NCI-H510A (cell line): ENCODE measurements around the gene GATM.
"Not testable (repeated sequence)": the region's sequence is repeated elsewhere in the genome, so short reads cannot be mapped to it uniquely, and the experiment has no call there.

Source experiments
- DNase-seq: peaks from one replicate; lab custom pipeline; 2025; lab: John Stamatoyannopoulos, UW

Gene GATM

DNA sequence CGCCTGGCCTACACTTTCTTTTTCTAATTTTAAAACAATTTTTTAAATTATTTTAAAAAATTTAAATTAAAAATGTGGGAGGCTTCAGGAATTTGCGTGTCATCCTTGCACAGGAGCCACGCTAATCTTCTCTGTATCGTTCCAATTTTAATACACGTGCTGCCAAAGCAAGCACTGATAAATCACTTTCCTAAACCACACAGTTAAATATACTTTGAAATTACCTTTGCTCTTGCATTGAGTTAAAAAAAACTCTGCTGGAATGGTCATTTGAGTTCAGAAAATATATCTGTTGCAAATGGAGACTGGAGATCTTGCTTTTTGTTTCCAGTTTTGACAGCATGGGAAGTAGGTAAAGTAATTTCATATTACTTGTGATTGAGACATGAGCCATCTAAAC is 23.6 kb downstream of the GATM start:
- DNase-seq, result no peak

DNA sequence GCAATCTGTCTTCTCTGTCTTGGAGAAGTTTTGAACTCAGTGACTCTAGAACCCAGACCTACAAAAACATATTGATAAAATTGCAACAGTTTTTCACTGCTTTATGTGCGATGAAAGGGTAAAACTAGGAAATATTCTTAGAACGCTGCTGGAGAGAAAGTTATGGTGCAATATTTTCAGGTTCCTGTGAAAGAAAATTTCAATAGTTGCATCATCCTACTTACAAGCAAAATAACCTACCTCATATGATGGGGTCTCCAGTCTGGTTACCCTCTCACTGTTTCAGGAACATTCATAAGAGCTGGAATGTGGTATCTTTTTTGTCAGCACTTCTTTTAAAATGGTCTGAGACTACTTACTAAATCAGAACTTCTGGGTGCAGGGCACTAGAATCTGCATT is 27.1 kb downstream of the GATM start:
- DNase-seq, result no peak

DNA sequence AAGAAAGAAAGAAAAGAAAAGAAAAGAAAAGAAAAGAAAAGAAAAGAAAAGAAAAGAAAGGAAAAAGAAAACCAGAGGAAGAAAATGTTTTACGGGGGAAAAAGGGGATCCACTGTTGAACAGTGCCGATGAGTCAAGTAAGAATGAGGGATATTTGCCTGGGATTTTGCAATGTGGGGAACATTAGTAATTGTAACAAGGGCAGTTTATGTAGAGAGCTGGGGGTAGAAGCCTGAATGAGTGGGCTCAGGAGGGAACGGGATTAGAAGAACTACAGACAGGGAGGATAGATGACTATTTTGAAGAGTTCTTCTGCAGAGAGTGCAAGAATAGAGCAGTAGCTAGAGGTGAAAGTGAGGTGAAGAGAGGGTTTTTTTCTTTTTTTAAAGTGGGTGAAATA is 28.7 kb downstream of the GATM start:
- no peak for DNase-seq

DNA sequence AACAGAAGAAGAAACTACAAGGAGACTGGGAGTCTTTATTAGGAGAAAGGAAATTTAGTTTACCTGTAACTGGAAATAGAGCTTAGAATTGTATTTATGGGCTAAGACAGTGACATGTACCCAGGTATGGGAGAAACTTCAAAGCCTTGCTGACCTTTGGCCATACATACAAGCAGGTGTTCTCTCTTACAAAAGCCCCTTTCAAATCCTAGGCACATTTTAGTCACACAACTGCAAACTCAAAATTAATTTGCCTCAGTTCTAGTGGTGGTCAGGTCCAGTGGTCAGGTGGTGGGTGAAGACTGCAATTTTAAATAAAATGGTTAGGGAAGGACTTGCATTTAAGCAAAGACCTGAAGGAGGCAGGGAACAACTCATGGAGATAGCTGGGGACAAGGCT is 30.4 kb downstream of the GATM start:
- no peak for DNase-seq

DNA sequence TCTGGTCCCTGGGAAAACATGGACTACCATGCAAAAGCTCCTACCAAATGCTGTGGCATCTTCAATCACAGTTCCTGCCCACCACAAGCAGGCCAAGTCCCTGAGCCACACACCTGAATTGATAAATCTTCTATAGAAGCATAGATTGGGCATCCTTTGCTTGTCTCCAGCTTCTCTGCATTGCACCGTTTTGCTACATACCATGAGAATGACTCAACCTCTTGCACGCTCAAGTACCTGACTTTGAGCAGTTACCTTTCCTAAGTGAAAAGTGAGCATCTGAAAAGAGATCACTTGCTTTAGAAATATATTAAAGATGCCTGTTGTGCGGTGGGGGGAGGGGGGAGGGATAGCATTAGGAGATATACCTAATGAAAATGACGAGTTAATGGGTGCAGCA is 31.3 kb downstream of the GATM start:
- DNase-seq, result no peak

DNA sequence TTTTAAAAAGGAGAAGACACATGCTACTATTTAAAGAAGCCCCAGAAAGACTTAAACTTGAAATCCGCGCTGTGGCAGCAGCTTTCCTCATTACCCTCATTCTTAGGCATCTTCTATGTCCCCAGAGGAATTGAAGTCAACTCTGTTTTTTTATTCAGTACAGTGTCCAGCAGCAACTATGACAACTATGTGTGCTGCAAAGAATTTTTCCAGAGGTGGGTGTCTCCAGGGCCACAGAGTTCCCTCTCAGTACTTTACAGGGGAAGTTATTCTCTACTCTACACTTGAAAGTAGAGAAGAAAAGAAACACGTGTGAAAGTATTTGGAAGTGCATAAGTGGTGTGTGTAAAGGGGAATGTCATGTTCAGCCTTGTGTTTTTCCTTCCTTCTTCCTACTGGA is 32.0 kb downstream of the GATM start:
- no peak for DNase-seq

DNA sequence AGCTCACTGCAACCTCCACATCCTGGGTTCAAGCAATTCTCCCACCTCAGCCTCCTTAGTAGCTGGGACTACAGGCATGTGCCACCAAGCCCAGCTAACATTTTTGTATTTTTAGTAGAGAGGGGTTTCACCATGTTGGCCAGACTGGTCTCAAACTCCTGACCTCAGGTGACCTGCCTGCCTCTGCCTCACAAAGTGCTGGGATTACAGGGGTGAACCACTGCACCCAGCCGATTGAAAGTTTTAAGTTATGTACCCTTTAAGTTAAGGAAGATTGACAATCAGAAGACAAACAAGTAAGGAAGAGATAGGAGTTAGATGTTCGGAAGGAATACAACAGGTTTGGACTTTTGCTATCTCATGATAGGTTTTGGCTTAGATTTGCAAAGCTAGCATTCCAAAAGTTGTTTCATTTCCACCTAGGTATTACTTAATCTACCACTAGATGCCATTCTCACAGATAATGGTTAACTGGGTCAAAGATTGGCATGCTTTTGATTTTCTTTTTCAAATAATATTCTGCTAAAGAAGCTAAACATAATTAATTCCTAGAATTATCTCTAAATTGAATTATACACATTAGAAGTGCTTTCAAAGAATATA is 35.0 kb downstream of the GATM start:
- no peak for DNase-seq

DNA sequence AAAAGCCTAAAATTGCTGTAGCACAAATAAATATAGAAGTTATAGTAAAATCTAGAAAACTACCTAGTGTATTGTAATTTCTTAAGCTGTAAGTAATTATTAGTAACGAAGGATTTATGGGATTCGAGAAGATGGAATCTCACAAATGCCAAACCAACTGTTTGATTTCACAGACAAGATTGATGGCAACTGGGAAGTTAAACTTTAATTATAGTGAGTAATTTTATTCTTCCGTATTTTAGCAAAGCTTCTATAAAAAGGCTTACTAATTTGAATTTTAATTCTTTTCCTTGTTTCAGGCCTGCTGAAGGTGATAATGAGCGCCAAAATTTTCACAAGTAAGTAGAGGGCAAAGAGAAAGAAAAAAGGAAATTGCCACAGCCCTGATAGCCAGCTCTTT is 36.6 kb downstream of the GATM start:
- DNase-seq, result no peak

DNA sequence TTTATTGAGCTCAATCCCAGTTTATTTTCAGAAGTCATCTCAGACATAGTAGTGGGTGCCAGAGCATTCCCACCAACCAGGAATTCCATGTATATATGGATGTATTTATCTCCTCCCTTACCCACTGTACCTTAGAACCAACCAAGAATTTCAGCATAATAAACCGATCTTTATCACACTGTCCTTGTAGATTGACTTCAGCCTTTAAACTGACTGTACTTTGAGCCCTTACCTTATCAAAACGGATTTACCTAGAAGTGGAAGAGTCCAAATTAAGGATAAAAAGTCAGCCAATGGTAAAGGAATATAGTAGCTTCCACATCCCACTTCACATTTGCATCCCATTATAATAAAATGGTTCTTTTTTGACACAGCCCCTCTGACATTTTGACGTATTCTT is 37.9 kb downstream of the GATM start:
- DNase-seq, result no peak

DNA sequence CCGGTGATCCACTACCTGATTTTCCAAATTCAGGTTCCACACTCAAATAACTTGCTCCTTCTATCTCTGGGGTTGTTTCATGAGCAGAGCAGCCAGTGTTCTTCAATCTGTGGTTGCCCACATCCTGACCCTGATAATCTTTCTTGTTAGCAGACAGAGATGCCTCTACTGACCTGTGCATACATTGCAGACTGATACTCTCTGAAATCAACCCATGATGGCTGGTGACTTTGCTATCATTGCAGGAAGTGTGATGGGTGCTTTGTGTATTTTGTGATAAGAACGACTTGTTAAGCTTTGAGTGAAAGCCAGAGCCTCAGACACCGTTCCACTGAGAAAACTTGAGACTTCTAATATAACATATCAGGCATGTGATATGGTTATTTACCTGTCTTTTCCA is 39.9 kb downstream of the GATM start:
- no peak for DNase-seq

DNA sequence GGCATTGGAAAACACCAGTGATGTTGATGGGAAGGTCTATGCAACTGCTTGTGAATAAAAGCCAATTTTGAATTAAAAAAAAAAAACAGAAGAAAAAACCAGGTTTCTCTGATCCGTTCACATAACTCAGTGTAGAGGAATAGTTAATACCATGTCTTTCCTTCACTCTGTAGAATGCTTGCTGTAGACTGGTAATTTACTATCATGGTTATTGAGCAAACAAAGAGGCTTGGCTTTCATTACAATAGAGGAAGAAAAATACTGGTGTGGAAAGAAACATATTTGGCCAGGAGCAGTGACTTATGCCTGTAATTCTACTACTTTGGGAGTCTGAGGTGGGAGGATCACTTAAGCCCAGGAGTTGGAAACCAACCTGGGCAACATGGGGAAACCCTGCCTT is 41.1 kb downstream of the GATM start:
- DNase-seq, result no peak

DNA sequence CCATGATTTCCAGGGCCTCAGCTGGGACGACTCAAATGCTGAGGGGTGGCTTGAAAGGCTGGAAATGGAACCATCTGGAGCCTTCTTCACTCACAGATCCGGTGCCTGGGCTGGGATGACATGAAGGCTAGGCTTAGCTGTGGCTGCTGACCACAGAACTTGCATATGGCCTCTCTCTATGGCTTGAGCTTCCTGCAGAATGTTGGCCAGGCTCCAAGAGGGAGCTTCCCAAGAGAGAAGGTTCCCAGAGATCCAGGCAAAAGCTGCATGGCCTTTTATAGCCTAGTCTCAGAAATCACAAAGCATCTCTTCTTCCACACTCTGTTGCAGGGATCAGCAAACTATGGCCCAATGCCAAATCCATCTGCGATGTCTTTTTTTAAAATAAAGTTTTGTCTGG is 44.8 kb downstream of the GATM start:
- no peak for DNase-seq

DNA sequence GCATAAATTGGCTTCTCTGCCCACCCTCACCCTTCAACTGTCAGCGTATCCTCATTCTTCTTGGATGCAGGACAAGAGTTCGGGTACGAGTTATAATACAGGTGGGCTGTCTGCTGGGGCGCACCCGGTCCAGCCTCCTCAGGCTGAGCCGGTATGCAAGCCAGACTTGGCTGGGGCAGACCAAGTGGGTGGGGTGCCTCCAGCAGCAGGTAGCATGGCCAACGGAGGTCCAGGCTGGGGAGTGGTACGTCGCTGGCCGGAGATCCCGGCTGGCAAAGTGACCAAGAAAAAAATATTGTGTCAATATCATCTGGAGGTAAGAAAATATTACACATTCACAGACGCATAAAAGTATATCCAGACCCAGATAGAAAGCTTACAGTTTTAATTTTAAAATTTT is 45.6 kb downstream of the GATM start:
- no peak for DNase-seq

DNA sequence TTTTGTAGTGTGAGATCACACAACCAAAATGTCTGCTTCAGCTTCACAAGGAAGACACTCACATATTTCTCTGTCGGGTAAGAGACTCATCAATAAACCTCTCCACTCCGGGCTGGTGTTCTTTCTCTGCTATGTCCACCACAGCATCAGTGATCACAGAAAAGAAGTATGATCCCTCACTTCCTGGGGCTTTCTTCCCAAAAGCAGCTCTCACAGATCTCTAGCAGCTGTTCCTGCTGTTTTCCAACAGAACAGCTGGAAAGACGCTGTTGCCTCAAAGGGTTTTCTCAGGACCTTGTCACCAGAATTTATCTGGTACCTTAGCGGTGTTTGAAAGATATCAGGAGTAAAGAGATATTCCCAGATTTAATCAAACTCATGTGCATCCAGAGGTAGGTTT is 46.4 kb downstream of the GATM start:
- DNase-seq, result no peak

DNA sequence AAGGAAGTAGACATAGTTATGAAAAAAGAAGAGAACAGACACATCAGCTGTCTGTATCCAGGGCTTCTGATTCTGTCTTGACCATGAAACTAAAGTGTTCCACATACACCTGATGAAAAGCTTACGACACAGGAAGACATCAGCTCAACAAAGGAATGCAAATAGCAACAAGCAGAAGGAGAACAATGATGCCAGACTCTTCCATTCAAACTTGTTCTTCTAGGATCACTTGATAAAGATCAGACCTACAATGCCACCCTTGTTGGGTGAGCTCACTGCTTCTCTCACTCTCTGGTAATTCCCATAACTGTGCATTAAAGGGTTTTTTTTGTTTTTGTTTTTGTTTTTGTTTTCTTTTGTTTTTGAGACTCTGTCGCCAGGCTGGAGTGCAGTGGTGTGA is 49.7 kb downstream of the GATM start:
- DNase-seq, result no peak

DNA sequence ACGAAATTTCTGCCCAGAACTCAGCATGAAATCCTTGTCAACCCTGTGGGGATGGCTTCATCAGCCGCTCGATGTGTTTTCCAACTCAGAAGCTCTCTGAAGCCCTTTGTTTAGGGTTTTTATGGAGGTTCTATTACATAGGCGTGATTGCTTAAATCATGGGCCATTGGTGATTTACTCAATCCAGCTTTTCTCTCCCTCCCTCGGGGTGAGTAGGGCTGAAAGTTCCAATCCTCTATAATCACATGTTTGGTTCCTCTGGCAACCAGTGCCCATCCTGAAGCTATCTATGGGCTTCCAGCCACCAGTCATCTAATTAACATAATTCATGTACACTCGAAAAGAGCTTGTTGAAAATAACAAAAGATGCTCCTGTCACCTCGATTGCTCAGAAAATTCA is 51.6 kb downstream of the GATM start:
- DNase-seq, result no peak

DNA sequence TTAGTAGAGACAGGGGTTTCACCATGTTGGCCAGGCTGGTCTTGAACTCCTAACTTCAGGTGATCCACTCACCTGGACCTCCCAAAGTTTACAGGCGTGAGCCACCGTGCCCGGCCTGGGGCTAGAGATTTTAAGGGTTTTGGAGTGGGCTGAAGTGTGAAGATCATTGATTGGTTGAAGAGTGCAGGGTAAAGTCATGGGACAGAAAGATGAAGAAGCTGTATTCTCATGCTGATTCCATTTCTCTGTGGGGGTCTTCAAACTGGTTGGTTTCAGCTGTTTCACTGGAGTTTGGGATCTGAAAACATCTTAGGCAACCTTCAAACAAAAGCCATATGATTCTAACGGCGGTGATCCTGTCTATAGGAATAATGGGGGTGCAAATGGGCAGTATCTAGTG is 52.1 kb downstream of the GATM start:
- DNase-seq, result no peak

DNA sequence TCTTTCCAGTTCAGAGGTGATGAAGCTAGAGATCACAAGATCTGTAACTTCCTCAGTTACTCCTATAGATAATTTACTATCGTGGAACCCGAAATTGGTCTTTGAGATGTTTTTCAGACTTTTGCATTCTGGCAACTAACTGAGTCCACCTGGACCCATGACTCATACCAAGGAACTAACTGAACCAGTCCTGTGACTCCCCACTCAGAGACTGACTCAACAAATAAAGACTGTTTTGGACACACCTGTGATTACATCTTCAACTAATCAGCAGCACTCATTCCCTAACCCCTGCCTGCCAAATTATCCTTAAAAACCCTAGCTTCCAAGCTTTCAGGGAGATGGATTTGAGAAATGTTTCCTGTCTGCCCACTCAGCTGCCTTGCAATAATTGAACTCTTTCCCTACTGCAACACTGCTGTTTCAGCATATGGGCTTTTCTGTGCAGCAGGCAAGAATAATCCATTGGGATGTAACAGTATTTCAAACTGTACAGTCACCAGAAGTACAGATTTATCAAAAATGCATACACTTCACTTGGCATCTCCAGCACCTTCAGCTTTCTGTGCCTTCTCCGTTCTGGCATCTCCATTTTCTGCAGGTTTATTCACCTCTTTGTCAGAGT is 57.7 kb downstream of the GATM start:
- DNase-seq, result no peak

DNA sequence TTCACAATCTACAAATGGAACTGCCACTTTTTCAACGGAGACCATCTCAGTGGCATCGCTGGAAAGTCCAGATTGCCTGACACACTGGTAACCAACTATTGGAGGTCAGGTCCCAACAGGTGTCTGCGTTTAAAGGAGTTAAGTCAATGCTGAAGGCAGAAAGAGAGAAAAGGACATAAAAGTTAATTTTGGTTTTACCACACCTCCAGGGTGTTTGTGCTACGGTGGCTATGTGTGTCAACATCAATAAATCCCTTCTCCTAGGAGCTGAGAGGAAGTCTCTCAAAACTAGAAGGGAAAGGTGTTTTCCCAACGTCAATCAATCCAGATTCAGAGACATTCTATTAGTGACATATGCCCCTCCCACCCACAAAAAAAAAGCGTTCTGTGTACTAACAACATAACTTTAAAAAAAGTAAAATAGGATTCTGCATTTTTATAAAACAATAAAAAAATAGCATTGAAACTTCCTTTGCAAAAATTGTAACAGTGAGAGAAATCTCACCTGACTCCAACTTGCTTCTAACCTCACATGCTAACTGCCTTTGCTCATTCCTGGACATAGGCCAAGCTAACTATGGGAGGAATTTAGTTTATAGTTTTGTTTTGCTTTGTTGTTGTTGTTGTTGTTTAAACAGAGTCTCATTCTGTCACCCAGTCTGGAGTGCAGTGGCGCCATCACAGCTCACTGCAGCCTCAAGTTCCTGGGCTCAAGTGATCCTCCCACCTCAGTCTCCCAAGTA is 58.7 kb downstream of the GATM start:
- no peak for DNase-seq

DNA sequence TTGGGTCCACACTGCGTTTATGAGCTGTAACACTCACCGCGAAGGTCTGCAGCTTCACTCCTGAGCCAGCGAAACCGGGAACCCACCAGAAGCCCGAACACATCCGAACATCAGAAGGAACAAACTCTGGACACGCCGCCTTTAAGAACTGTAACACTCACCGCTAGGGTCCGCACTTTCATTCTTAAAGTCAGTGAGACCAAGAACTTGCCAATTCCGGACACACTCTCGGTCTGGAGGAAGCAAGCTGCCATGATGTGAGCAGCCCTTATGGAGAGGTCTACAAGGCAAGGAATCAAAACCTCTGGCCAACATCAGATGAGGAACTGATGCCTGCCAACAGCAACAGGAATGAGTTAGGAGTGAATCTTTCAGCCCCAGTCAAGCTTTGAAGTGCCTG is 63.4 kb downstream of the GATM start:
- no peak for DNase-seq

DNA sequence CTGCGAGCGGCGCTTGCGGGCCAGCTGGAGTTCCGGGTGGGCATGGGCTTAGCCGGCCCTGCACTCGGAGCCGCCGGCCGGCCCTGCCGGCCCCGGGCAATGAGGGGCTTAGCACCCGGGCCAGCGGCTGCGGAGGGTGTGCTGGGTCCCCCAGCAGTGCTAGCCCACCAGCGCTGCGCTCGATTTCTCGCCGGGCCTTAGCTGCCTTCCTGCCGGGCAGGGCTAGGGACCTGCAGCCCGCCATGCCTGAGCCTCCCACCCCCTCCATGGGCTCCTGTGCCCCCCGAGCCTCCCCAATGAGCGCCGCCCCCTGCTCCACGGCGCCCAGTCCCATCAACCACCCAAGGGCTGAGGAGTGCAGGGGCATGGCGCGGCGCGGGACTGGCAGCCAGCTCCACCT is 64.2 kb downstream of the GATM start:
- not testable (repeated sequence) for DNase-seq
